ENCODE results near the gene KCNJ15.

Gene KCNJ15

GRCh38 chr21:38249256-38249655 is 7.5 kb upstream of the KCNJ15 start:
- Histone ChIP-seq H3K27me3 (ENCODE audit: insufficient read depth, low read depth) (no peaks in the 10 kb centered on the region), H4K20me1 (ENCODE audit: insufficient read depth) (no peaks in the 10 kb centered on the region), H3K79me2 (ENCODE audit: insufficient read depth, low read depth) (no peaks in the 10 kb centered on the region), H2AFZ (ENCODE audit: low read depth) (no peak overlapping the region), H3K4me3 (IDR thresholded peaks at IDR 0.05; ENCODE audit: insufficient read depth, low read depth, low read length) (no peak overlapping the region), H3K36me3 (ENCODE audit: insufficient read depth) (no peaks in the 10 kb centered on the region), H3K27ac (no peak overlapping the region), H3K4me2 (no peak overlapping the region), H3K4me1 (ENCODE audit: low read depth, poor library complexity, severe bottlenecking) (peaks cover 21% of the 10 kb centered on the region), H3K9ac (no peak overlapping the region)
- no peak for TF ChIP-seq CTCF (conservative IDR thresholded peaks at IDR 0.05; ENCODE audit: low read depth, low read length)

DNA sequence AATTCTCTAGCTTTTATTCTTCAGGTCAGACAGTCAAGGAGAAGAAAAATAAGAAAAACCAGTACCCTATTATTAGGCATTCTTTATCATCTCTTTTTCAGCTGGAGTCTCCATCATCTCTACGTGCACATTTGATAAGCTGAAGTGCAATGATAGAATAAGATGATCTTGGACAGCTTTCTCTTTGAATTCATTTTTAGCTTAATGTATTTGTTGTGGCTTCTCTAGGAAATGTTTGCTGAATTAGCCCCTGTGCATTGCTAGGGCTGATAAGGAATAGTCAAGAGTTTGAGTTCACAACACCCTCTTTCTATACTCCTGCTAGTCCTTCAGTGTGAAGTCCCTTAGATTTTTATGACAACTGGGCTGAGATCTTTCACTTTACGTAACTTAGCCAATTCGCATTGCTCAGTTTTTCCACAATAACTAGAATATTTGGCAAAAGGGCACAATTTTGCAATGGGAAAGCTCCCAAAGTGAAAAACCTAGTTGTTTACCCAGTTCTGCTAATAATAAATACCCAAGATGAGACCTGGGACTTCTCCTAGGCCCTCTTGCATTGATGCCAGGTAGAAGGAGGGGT is 7.0 kb upstream of the KCNJ15 start:
- TF ChIP-seq CTCF (conservative IDR thresholded peaks at IDR 0.05; ENCODE audit: low read depth, low read length) = no peak
- Histone ChIP-seq H3K4me1 (ENCODE audit: low read depth, poor library complexity, severe bottlenecking) (peaks cover 16% of the 10 kb centered on the region), H4K20me1 (ENCODE audit: insufficient read depth) (no peaks in the 10 kb centered on the region), H3K9ac (no peak overlapping the region), H3K27ac (no peak overlapping the region), H2AFZ (ENCODE audit: low read depth) (no peak overlapping the region), H3K4me2 (no peak overlapping the region), H3K27me3 (ENCODE audit: insufficient read depth, low read depth) (no peaks in the 10 kb centered on the region), H3K36me3 (ENCODE audit: insufficient read depth) (no peaks in the 10 kb centered on the region), H3K79me2 (ENCODE audit: insufficient read depth, low read depth) (no peaks in the 10 kb centered on the region), H3K4me3 (IDR thresholded peaks at IDR 0.05; ENCODE audit: insufficient read depth, low read depth, low read length) (no peak overlapping the region)

DNA sequence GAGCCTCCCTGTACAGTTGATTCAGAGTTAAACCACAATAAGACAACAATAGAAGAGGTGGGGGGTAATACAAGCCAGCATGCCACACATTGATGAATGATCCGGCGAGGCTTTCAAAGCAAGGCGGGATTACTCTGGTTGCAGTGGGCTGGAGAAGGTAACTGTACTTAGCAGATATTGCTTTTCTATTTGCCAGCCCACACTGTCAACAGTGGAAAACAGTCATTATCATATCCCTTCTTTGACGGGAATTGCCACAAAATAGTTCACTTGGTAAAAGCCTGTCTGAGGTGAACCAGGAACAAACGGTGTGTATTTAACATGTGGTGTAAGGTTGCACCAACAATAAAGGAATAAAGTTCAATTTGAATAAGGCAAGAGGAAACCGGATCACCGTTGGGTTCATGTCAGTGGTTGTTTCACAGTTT is 5.8 kb upstream of the KCNJ15 start:
- no peak overlapping the region for H3K27ac ChIP-seq
- no peaks in the 10 kb centered on the region for H3K79me2 ChIP-seq (ENCODE audit: insufficient read depth, low read depth)
- no peak for TF ChIP-seq CTCF (conservative IDR thresholded peaks at IDR 0.05; ENCODE audit: low read depth, low read length)

DNA sequence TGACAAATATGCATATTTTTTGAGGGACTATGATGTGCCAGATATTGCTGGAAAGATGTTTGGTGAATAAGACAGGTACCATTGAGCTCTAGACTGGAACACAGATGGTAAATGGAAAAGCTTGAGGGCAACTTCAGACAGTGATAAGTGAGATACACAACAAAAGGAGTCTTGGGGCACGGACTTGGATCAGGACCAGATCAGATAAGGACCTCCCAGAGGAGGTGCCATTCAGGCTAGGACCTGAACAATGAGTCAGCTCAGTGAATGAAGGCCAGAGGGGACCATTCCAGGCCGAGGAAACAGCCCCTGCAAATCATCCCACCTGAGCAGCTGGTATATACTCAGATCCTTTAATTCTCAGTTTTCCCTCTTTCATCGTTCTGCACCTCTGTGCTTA is 1.8 kb upstream of the KCNJ15 start:
- H2AFZ ChIP-seq (ENCODE audit: low read depth) = no peak overlapping the region
- H3K36me3 ChIP-seq (ENCODE audit: insufficient read depth) = no peaks in the 10 kb centered on the region
- H3K9ac ChIP-seq = no peak overlapping the region
- H3K4me3 ChIP-seq (IDR thresholded peaks at IDR 0.05; ENCODE audit: insufficient read depth, low read depth, low read length) = no peak overlapping the region
- H3K79me2 ChIP-seq (ENCODE audit: insufficient read depth, low read depth) = no peaks in the 10 kb centered on the region
- no peaks in the 10 kb centered on the region for H3K4me1 ChIP-seq (ENCODE audit: low read depth, poor library complexity, severe bottlenecking)
- no peaks in the 10 kb centered on the region for H4K20me1 ChIP-seq (ENCODE audit: insufficient read depth)
- H3K27ac ChIP-seq = no peak overlapping the region
- no peak overlapping the region for H3K4me2 ChIP-seq
- TF ChIP-seq CTCF (conservative IDR thresholded peaks at IDR 0.05; ENCODE audit: low read depth, low read length) = no peak
- no peaks in the 10 kb centered on the region for H3K27me3 ChIP-seq (ENCODE audit: insufficient read depth, low read depth)

More for the DNA sequence above, 5.8 kb upstream of the KCNJ15 start:
- Histone ChIP-seq H3K9ac (no peak overlapping the region), H3K27me3 (ENCODE audit: insufficient read depth, low read depth) (no peaks in the 10 kb centered on the region), H2AFZ (ENCODE audit: low read depth) (no peak overlapping the region), H3K36me3 (ENCODE audit: insufficient read depth) (no peaks in the 10 kb centered on the region), H3K4me3 (IDR thresholded peaks at IDR 0.05; ENCODE audit: insufficient read depth, low read depth, low read length) (no peak overlapping the region), H3K4me1 (ENCODE audit: low read depth, poor library complexity, severe bottlenecking) (peaks cover 4% of the 10 kb centered on the region), H4K20me1 (ENCODE audit: insufficient read depth) (no peaks in the 10 kb centered on the region), H3K4me2 (no peak overlapping the region)

Data from KMS-11 (cell line).